NCI-H524 treated with DMSO at 0.1 percent for 48 hours (cell line): Measurements from ENCODE around the gene NUMB.

Experiments used
- DNase-seq: peaks from one replicate; lab custom pipeline; 2025; lab: John Stamatoyannopoulos, UW

The NUMB gene

DNA sequence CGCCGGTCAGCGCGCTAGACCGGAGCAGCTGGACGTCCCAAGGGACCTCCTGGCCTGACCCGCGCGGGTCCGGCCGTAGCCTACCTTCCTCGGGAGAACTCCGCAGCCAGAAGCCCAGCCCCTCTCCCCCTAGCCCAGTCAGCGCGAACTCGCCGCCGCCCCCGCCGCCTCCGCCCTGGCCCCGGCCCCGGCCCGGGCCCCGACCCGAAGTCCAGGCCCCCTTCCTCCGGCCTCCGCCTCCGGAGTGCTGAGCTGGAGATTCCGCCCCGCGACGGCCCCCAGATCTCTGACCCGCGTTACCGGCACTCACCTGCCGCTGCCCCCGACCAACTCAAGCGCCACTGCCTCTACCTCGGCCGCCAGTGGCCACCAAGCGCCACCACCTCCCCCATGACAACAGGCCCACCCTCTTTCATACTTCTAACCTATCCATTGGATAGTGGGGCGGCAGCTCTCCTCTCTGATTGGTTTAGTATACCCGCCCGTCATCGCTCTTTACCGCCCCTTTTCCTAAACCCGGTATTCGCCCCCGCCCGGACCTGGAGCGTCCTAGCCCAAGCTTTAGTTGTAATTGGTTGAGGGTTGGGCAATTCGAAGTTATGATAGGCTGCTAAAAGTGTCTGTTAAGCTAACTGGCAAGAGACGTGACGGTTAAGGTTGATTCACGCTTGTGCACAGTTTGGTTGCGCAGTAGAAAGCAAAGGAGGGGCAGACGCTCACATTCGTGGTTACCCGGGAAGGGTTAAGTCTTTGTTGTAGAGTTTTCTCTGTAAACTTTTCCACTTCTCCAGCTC is at the start of gene NUMB:
NUMB (minus strand) TSS at position 364 of the 794 bp plus-strand sequence. CDS start 102,795 bp downstream, outside the sequence.
- peak; percentile 100 for DNase-seq

DNA sequence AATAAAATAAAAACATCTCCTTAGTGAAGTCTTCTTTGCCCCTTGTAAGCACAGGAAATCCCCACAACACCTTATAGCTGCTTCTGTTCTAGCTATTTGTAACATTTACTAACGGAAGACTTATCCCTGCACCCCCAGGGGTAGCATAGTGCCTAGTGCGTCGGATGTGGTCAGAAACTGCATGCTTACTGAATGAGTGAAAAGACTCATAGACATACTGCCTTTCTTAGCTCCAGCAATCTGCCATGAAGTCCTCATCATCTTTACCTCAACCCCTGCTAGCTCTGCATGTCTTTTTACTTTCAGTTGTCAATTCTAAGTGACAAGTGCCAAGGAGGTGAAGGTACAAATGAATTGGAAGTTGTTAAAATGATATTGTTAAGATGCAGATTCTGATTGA is 45.3 kb upstream of the NUMB start:
- DNase-seq: no peak

DNA sequence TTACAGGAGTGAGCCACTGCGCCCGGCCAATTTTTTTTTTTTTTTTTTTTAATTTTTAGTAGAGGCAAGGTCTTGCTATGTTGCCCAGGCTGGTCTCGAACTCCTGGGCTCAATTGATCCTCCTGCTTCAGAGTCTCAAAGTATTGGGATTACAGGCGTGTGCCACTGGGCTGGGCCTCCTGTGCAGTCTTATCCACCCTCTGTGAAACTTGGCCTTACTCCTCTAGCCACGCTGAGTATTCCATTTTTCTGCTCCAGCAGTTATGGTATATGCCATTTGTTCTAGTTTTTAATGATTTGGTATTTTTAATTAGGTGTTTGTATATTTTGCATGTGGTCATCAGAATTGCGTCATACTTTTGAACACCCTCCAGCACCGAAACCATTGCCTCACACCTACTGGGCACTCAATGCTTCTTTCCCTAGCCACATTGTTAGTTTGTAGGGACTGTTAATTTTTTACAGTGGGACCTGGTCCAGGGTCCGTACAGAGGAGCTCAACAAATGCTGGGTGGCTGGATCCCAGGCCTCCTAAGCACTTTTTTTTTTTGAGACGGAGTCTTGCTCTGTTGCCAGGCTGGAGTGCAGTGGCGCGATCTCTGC is 43.8 kb upstream of the NUMB start:
- DNase-seq: no peak

DNA sequence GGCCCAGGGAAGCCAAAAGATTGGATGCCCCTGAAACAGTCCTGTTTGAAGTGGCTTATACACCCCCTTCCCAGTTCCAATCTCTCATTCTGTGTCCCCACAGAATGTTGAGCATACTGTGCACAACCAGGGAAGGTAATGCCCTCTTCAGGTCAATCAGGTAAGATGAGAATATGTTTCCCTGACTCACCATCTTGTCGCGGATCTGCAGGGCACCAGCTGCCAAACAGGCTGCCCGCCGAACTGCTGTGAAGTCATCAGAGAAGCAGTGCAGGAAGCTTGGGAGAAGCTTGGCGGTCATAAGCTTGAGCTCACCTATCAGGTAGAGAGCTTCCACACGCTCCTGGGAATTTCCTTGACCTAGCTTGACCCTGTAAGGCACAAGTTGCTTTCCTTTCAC is 42.0 kb upstream of the NUMB start:
- no peak for DNase-seq

DNA sequence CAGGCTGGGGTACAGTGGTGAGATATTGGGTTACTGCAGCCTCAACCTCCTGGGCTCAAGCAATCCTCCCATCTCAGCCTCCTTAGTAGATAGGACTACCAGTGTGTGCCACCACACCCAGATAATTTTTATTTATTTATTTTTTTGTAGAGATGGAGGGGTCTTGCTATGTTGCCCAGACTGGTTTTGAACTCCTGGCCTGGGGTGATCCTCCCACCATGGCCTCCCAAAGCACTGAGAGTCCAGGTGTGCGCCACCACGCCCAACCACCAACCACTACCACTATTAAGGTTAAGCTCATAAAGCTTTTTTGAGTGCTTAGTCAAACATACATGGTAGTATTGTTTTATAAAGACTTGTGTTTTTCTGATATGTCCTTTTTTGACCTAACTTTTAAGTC is 36.2 kb upstream of the NUMB start:
- DNase-seq: no peak

DNA sequence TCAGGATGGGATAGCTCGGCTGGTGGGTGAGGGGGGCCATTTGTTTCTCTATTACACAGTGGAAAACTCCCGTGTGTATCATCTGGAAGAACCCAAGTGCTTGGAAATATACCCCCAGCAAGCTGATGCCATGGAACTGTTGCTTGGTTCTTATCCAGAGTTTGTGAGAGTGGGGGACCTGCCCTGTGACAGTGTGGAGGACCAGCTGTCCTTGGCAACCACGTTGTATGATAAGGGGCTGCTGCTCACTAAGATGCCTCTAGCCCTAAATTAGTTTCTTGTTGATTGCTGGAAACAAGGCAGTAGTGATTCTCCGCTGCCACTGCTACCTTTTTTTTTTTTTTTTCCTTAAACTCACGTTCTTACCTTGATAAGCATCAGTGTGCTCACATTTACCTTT is 34.3 kb upstream of the NUMB start:
- DNase-seq: no peak

DNA sequence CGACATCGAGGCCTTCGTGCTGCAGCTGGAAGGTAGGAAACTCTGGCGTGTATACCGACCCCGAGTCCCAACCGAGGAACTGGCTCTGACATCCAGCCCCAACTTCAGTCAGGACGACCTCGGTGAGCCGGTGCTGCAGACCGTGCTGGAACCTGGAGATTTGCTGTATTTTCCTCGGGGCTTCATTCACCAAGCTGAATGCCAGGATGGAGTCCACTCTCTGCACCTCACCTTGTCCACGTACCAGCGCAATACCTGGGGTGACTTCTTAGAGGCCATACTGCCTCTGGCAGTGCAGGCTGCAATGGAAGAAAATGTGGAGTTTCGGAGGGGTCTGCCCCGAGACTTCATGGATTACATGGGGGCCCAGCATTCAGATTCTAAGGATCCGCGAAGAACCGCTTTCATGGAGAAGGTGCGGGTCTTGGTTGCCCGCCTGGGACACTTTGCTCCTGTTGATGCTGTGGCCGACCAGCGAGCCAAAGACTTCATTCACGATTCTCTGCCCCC is 33.8 kb upstream of the NUMB start:
- DNase-seq: no peak

DNA sequence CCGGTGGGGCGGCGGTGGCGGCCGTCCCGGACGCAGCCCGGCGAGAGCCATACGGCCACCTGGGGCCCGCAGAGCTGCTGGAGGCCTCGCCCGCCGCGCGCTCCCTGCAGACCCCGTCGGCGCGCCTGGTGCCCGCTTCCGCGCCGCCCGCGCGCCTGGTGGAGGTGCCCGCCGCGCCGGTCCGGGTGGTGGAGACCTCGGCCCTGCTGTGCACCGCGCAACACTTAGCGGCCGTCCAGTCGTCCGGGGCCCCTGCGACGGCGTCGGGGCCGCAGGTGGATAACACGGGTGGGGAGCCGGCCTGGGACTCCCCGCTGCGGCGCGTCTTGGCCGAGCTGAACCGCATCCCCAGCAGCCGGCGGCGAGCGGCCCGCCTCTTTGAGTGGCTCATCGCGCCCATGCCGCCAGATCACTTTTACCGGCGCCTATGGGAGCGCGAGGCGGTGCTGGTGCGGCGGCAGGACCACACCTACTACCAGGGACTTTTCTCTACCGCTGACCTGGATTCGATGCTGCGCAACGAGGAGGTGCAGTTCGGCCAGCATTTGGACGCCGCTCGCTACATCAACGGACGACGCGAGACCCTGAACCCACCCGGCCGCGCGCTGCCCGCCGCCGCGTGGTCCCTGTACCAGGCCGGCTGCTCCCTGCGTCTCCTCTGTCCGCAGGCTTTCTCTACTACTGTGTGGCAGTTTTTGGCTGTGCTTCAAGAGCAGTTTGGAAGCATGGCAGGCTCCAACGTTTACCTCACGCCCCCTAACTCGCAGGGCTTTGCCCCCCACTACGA is 33.1 kb upstream of the NUMB start:
- DNase-seq: no peak

DNA sequence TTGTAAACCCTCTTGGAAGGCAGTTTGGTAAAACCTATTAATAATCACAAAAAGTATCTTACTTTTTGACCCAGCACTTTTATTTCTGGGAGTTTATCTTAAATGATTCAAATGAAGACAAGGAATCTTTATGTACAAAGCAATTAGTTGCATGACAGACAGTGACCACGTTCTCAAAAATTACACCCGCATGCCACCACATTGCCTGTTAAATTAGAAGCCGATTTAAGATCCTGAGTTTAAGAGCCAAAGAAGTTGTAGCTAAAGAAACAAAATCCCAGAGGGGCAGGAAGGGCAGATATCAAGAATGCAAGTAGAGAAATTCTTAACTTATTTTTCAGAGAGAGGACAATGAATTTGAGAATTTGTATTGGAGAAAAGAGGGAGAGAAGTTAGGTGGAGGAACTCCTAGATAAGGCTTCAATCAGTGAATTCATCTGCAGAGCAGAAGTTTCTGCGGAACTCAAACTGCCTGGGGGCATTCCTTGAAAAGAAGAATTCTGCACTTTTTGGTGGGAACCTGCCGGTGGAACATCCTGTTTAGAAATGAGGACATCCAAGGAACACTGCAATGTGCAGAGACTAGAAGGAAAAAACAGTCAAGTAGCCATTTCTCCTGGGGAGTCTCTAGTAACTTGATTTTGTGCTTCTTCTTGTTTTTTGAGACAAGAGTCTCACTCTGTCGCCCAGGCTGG is 31.3 kb upstream of the NUMB start:
- no peak for DNase-seq

DNA sequence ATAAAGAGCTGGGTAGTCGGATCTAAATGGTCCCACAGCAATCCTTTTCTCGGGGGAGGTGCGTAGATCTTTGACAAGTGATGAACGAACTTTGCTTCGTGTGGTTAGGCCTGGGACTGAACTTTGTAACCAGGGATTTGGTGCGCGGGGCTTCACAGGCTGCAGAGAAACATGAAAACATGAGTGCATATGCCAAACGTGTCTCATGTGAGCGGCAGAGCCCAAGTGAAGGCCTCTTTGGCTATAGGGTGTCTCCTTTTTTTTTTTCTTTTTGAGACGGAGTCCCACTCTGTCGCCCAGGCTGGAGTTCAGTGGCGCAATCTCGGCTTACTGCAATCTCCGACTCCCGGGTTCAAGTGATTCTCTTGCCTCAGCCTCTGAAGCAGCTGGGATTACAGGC is 20.3 kb upstream of the NUMB start:
- DNase-seq: no peak

DNA sequence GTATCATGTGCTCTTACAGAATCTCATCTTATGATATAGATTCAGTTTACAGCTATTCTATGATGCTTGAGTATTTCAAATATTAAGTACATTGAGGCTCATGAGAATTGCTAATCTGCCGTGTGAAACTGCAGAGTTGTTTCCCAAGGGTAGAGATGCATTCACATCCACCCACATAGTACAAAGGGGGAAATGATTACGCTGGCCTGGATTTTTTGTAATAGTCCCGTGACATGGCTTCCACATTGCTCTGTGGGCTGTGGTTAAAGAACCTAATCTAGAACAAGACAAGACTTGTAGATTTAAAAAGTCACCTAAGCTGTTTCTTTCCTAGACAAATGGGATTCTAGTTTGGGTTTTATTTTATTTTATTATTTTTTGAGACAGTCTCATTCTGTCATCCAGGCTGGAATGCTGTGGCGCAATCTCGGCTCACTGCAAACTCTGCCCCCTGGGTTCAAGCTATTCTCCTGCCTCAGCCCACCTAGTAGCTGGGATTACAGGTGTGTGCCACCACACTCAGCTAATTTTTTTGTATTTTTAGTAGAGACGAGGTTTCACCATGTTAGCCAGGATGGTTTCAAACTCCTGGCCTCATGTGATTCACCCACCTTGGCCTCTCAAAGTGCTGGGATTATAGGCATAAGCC is 19.4 kb upstream of the NUMB start:
- no peak for DNase-seq

DNA sequence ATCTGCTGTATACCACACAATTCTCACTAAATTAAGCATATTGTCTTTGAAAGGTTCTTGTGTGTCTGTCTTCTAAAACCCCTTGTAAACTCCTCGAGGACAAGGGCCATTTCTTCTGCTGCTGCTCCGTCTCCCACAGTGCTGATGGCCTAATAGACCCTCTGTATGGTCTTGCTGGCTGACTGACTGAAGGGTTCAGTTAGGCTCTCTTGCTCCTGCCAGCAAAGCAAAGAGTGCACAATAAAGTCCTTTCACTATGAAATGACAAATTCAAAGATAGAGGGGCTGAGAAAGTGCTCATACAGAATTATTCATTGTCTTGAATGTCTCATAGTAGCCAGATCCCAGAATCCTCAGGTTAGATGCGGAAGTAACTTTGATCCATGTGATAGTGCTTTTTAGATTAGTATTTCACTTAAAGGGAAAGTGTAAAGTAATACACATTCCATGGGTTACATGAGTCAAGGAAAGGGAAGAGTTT is 18.1 kb upstream of the NUMB start:
- DNase-seq: no peak

DNA sequence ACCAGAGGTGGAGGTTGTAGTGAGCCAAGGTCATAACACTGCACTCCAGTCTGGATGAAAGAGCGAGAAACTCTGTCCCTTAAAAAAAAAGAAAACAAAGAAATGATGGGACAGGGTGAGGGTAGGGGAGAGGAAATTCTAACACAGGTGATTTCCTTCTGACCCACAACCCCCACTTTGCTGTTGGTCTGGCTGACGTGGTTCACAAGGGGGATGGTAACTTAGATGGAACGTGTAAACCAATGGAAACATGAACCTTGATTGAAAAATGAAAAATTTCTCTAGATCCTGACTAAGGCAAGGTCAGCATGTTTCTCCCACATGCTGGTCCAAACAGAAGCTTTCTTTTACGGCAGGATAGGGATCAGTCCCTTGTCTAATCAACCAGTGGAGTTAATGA is 16.6 kb upstream of the NUMB start:
- DNase-seq: no peak

DNA sequence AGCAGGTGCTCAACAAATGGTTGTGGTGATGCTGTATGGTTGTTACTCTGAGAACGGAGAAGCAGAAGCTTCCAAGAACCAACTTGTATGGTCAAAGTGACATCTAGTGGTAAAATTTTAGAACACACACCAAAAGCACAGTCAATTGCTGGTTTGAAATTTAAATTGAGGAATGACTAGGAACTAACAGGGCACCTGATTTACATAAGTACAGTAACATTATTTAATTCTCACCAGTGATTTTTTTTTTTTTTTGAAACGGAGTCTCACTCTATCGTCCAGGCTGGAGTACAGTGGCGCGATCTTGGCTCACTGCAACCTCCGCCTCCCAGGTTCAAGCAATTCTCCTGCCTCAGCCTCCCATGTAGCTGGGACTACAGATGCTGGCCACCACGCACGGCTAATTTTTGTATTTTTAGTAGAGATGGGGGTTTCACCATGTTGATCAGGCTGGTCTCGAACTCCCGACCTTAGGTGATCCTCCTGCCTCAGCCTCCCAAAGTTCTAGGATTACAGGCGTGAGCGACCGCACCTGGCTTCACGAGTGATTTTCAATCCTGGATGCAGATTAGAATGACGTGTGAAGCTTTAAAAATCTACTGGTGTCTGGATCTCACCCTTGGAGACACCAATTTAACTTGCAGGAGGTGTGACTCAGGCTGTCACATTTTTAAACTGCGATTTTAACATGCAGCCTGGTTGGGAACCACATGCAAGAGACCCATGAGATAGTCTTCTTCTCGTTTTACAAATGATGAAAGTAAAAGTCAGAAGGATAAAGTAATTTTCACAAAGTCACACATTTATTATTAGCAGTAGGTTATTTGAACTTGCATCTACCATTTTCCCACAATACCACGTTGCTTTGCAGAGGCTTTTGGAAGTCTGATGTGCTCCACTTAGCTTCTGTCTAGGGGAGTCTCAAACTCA is 14.1 kb upstream of the NUMB start:
- DNase-seq: peak; percentile 70

DNA sequence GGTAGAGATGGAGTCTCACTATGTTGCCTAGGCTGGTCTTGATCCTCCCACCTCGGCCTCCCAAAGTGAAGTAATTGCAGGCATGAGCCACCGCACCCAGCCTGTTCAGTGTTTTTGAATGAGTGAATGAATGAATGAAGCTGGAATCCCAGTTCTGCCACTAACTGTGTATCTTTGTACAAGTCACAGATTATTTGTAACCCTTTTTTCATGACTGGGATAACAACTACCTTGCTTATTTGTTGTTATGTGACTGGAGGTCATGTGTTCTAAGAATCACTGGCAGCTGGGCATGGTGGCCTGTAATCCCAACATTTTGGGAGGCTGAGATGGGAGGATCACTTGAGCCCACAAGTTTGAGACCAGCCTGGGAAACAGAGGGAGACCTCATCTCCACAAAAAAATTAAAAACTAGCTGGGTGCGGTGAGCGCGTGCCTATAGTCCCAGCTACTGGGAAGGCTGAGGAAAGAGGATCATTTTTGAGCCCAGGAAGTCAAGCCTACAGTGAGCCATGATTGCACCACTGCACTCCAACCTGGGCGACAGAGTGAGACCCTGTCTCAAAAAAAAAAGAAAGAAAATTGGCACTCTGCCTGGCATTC is 13.3 kb upstream of the NUMB start:
- no peak for DNase-seq

DNA sequence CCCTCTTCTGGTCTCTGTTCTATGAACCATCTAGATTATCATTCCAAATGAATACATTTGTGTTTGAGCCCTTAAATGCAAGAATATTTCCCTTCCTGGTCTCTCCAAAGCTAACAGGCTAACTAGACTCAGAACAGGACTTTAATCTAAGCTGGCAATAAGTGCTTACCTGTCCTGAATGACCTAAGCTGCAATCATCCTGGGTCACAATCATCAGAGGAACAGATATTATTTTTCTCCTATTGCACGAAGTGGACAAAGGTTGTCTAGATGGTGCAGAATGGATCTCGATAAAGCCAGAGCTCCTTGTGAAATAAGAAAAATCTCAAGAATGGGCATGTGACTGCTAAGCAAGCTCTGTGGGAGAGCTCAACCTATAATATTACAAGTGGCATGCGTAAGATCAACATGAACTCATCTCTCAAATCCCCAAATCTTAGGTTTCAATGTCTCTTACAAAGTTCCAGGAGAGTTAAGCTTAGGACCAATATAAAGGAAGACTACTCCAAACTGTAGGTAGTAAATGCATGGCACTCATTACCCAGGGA is 10.6 kb upstream of the NUMB start:
- no peak for DNase-seq

DNA sequence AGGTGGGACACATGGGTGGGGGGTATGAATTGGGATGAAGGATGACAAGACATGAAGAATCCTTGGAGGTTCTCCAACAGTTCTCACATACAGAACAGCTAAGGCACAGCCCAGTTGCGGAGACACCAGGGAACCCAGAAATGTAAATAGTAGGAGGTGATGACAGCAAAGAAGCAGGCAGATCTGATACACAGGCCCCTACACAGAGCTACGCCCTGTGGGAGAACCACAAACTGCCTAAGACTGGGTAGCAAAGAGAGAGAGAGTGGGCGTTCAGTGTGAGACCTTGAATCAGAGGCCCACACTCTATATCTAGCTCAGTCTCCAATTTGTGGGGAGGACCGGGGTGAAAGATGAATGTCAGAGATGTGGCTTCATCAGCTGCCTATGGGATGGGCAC is 9.5 kb upstream of the NUMB start:
- no peak for DNase-seq

DNA sequence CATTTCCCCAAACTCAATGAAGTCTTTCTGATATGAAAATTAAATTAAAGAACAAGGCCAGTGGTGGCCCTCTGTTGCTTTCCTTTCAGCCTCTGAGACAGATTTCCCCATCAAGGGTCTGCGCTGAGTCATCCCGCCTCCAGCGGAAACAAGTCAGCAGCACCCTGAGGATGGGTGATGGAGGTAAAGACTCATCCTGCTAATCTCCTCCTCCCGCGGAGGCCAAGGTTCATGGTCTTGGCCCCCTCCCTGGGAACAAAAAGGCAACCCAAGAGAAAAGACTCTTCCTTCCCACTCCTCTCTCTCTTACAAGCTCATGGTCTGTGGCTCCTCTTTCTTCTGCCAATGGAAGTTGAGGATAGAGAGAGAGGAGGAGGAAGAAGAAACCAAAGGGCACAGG is 9.0 kb upstream of the NUMB start:
- no peak for DNase-seq

DNA sequence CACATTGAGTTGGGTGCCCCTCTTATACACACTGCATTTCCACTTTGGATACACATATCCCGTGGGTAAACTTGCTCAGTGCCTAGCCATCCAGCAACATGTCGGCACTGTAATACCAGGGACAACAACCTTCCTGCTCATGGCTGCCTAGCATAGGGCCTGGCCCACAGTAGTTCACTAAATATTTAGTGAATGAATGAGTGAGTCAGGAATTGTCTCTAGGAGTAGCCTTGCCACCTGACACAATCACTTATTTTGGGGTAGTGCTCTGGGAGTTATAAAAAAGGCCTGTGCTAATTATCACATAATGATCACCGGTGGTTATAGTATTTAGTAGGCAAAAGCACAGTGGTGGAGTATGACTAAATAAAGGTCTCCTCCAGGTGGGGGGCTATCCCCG is 8.5 kb upstream of the NUMB start:
- DNase-seq: no peak
